Measurements from ENCODE around the gene TSPAN3. TPM values are rescaled to one million over a fixed set of nuclear protein-coding genes. Genes with fewer than 3 reads are reported as not detected.

Gene TSPAN3
- 10 to 100 TPM; 18.7 to 37.4 (median 29.9) TPM for total RNA-seq
- total RNA-seq (2013): 120 TPM

DNA sequence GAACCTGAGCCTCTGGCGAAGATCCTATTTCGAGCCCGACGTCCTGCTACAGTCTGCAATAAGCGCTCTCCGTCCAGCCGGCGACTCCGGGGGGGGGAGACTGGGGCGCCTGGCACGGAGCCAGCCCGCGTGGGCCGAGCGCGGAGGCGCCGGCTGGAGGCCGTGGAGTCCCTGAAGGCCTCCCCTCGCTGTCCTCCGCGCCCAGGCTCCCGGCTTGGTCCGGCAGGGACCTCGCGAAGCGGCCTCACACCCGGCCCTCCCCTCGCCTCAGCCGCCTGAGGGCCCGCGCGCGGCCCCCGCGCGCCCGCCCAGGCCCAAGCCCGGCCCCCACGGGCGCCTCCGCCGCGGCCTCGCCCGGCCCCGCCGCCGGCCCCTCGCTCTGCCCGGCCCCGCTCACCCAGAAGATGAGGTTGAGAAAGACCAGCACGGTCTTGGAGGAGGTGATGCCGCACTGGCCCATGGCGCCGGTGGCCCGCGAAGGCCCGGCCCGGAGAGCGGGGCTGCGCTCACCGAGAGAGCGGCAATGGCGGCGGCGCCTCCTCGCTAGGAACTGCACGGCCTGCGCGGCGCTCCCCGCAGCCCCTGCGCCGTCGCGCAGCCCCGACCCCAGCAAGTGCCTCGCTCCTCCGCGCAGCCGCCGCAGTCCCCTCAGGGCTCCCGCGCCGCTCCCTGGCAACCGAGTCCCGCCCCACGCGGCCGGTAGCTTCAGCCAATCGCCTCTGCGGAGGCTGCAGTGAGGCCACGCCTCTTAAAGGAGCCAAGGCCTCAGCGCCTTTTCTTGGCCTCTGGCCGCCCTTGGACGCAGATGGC lies at the start of gene TSPAN3:
Gene TSPAN3, minus strand, starts transcription at position 615 of the 810 bp plus-strand sequence. Its CDS starts 155 bp downstream, at position 460.
- Histone ChIP-seq H3K9me3 (ENCODE audit: control insufficient read depth, insufficient read depth, low read length) (no peaks in the 10 kb centered on the region), H3K4me1 (ENCODE audit: control insufficient read depth, insufficient read depth, low read length) (peaks cover 16% of the 10 kb centered on the region), H3K27ac (ENCODE audit: low read length) (peak within 1 kb of the TSS; percentile 66), H3K36me3 (ENCODE audit: control insufficient read depth, insufficient read depth, low read length) (no peaks in the 10 kb centered on the region), H3K4me3 (ENCODE audit: low read length) (peak within 1 kb of the TSS; percentile 64), H3K27me3 (ENCODE audit: control insufficient read depth, insufficient read depth, low read length) (no peaks in the 10 kb centered on the region)
- intact Hi-C loops (cut with micrococcal nuclease): loop anchor here (2.0 to 5.0 kb wide), 3 partner anchors 30 to 140 kb away; partner anchors contain the start of gene RCN2
- no peaks in the 10 kb centered on the region for H3K27me3 Mint-ChIP-seq (ENCODE audit: low read depth in 2 of 2)
- H3K4me1 Mint-ChIP-seq: peaks cover 39 to 40% of the 10 kb centered on the region in 2 donors
- H3K27ac Mint-ChIP-seq: peak within 1 kb of the TSS; percentile 65 to 90
- no peak for TF ChIP-seq CTCF (IDR thresholded peaks at IDR 0.05)
- ATAC-seq: peak; percentile 97 to 98 (median 97)
- H3K4me3 Mint-ChIP-seq: peak within 1 kb of the TSS; percentile 88
- WGBS (ENCODE audit: insufficient coverage): under 1% methylated on average over 97 of the region's 97 CpGs
- H3K36me3 Mint-ChIP-seq: no peaks in the 10 kb centered on the region
- H3K9me3 Mint-ChIP-seq: no peaks in the 10 kb centered on the region
- peak; percentile 88 to 95 for DNase-seq

DNA sequence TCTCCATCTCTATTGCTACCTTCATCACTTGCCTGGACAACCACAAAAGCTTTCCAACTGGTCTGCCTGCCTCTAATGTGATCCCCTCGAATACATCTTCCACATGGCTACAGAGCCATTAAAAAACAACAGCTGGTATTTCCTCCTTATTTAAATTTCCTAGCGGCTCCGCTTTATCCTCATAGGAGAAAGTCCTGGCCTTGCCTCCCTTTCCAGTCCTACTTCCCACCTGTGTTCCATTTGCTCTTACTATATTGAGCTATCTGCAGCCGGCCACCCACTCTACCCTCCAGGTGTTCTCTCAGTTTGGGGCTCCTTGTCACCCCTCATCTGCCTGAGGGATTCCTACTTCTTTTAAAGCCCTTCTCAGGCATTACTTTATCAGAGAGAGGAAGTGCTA lies 49.7 kb upstream of the TSPAN3 start:
- no peak overlapping the region for H3K27ac ChIP-seq (ENCODE audit: low read length)
- H3K27me3 ChIP-seq (ENCODE audit: control insufficient read depth, insufficient read depth, low read length): no peaks in the 10 kb centered on the region
- H3K27ac Mint-ChIP-seq: no peak overlapping the region
- DNase-seq (no peak), ATAC-seq (no peak)
- intact Hi-C loops (cut with micrococcal nuclease): loop anchor here (5.0 kb wide), 1 partner anchor 42 kb away; no protein-coding TSS in a partner anchor
- WGBS (ENCODE audit: insufficient coverage): 98% methylated on average over 4 of the region's 4 CpGs
- H3K36me3 ChIP-seq (ENCODE audit: control insufficient read depth, insufficient read depth, low read length): no peaks in the 10 kb centered on the region
- no peaks in the 10 kb centered on the region for H3K27me3 Mint-ChIP-seq (ENCODE audit: low read depth in 2 of 2)
- no peaks in the 10 kb centered on the region for H3K36me3 Mint-ChIP-seq
- H3K9me3 Mint-ChIP-seq: no peaks in the 10 kb centered on the region
- no peak overlapping the region for H3K4me3 Mint-ChIP-seq
- H3K4me1 Mint-ChIP-seq: peaks cover 20 to 39% of the 10 kb centered on the region in 2 donors
- no peak overlapping the region for H3K4me3 ChIP-seq (ENCODE audit: low read length)
- H3K9me3 ChIP-seq (ENCODE audit: control insufficient read depth, insufficient read depth, low read length): no peaks in the 10 kb centered on the region
- H3K4me1 ChIP-seq (ENCODE audit: control insufficient read depth, insufficient read depth, low read length): peaks cover 4% of the 10 kb centered on the region
- no peak for TF ChIP-seq CTCF (IDR thresholded peaks at IDR 0.05)

GRCh38 chr15:77119446-77119845 lies 48.5 kb upstream of the TSPAN3 start:
- H3K36me3 Mint-ChIP-seq: peaks cover 7% of the 10 kb centered on the region
- ATAC-seq: no peak
- WGBS (ENCODE audit: insufficient coverage): 87% methylated on average over 1 of the region's 1 CpG

More at GRCh38 chr15:77119446-77119845, 48.5 kb upstream of the TSPAN3 start:
- no peak for TF ChIP-seq CTCF (IDR thresholded peaks at IDR 0.05)
- H3K27me3 Mint-ChIP-seq (ENCODE audit: low read depth in 2 of 2): no peaks in the 10 kb centered on the region
- no peak overlapping the region for H3K27ac ChIP-seq (ENCODE audit: low read length)
- H3K27me3 ChIP-seq (ENCODE audit: control insufficient read depth, insufficient read depth, low read length): no peaks in the 10 kb centered on the region
- peaks cover 4% of the 10 kb centered on the region for H3K4me1 ChIP-seq (ENCODE audit: control insufficient read depth, insufficient read depth, low read length)
- no peak overlapping the region for H3K4me3 ChIP-seq (ENCODE audit: low read length)
- peaks cover 14 to 36% of the 10 kb centered on the region in 2 donors for H3K4me1 Mint-ChIP-seq
- no peak overlapping the region for H3K4me3 Mint-ChIP-seq
- intact Hi-C loops (cut with micrococcal nuclease): loop anchor here (2.0 kb wide), 3 partner anchors 59 to 423 kb away; no protein-coding TSS in a partner anchor
- no peaks in the 10 kb centered on the region for H3K9me3 Mint-ChIP-seq
- no peaks in the 10 kb centered on the region for H3K9me3 ChIP-seq (ENCODE audit: control insufficient read depth, insufficient read depth, low read length)
- peaks cover 2% of the 10 kb centered on the region for H3K36me3 ChIP-seq (ENCODE audit: control insufficient read depth, insufficient read depth, low read length)
- H3K27ac Mint-ChIP-seq: no peak overlapping the region
- DNase-seq: no peak

All from natural killer cell (primary cell).